ENCODE measurements around the gene KAZALD1. TPM values are rescaled to one million over a fixed set of nuclear protein-coding genes. Genes with fewer than 3 reads are reported as not detected.

The KAZALD1 gene
- total and polyA plus RNA-seq, 3 donors from 2014 or later = 6.4 to 11.0 (median 6.8) TPM

DNA sequence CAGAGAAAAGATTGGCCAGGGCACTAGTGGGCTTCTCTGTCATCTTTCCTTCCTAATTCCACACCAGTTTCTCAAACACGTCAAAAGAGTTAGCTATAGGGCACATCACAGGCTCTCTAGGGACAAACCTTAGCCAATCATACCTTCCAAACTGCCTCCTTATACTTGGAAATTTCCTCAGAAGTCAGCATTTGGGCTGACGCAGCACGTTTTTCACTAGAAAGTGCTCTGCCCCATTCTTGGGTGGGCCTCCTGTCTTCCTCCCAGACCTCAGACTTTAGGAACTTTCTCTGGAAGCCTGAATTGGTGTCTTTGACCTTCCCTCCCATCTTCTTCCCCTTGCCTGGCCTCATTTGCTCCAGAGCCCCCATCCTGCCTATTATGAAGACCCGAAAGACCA, 19.7 kb upstream of the KAZALD1 start:
- Histone ChIP-seq H3K27ac (peak overlapping the region; percentile 88 to 89), H3K4me1 (peaks cover 22% of the 10 kb centered on the region), H3K9me3 (no peaks in the 10 kb centered on the region), H3K27me3 (no peaks in the 10 kb centered on the region), H3K36me3 (ENCODE audit: low read depth, missing control alignments) (no peaks in the 10 kb centered on the region), H3K4me3 (peak overlapping the region in 1 of 2 donors; percentile 60)
- no peak for TF ChIP-seq POLR2A (IDR thresholded peaks at IDR 0.05)
- TF ChIP-seq, protein P1, sequence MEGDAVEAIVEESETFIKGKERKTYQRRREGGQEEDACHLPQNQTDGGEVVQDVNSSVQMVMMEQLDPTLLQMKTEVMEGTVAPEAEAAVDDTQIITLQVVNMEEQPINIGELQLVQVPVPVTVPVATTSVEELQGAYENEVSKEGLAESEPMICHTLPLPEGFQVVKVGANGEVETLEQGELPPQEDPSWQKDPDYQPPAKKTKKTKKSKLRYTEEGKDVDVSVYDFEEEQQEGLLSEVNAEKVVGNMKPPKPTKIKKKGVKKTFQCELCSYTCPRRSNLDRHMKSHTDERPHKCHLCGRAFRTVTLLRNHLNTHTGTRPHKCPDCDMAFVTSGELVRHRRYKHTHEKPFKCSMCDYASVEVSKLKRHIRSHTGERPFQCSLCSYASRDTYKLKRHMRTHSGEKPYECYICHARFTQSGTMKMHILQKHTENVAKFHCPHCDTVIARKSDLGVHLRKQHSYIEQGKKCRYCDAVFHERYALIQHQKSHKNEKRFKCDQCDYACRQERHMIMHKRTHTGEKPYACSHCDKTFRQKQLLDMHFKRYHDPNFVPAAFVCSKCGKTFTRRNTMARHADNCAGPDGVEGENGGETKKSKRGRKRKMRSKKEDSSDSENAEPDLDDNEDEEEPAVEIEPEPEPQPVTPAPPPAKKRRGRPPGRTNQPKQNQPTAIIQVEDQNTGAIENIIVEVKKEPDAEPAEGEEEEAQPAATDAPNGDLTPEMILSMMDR (IDR thresholded peaks at IDR 0.05) = no peak
- intact Hi-C loops (cut with DNase I; ENCODE audit: low total_unique reads) = no loop called here
- no peak for DNase-seq
- WGBS, 2 donors = 52 to 53% methylated on average over 4 of the region's 4 CpGs

DNA sequence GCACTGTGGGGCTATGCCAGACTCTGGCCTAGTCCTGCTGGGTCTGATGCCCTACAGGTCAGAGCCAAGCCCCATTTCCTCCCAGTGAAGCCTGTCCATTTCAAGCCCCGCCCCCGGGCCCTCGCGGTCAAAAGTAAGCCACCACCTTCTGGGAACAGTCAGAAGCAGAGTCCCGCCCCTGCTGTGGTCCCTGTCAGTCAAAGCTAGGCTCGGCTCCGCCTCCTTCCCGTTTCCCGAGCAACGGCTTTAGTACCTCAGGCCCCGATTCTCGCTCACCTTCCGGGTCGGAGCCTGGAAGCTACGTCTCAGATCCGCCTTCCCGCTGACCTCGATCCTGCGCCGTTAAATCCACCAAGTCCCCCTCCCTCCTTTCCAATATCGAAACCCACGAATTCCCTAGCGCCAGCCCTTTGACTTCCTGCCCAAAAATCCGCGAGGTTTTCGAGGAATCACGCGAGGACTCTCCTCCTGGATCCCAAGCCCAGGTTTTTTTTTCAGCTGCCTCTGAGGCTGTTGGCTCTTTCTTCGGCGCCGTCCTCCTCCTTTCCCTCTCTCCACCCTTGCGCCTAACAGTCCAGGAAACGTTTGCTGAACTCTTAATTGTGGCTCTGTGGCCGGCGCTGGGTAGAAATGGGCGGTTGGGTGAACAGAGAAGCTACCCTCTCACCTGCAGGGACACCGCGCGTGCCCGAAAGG, 19.0 kb upstream of the KAZALD1 start:
- intact Hi-C loops (cut with DNase I; ENCODE audit: low total_unique reads) = no loop called here
- TF ChIP-seq, protein P1 (IDR thresholded peaks at IDR 0.05) = no peak
- TF ChIP-seq POLR2A (IDR thresholded peaks at IDR 0.05) = no peak
- H3K9me3 ChIP-seq = no peaks in the 10 kb centered on the region
- 0 to 1% methylated on average over 35 to 40 of the region's 40 CpGs for WGBS, 2 donors
- peak; percentile 99 for DNase-seq
- H3K36me3 ChIP-seq (ENCODE audit: low read depth, missing control alignments) = no peaks in the 10 kb centered on the region
- peak overlapping the region; percentile 41 to 60 for H3K4me3 ChIP-seq
- H3K27me3 ChIP-seq = no peaks in the 10 kb centered on the region
- peaks cover 22% of the 10 kb centered on the region for H3K4me1 ChIP-seq
- peak overlapping the region; percentile 88 to 89 for H3K27ac ChIP-seq

DNA sequence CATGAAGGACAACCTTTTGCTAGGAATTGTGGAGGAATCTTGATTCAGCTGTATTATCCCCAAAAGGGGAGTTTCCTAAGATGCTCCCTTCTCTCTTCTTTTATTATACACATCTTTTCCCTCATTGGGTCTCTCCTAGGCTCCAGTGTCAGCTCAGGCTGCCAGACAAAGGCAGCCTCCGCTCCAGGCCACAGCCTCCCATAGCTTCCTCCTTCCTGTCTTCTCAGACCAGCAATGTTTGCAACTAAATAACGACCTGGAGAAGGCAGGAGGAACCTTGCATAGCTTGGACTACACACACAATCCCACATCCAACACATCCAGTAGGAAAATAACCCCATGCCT, 18.5 kb upstream of the KAZALD1 start:
- H3K4me1 ChIP-seq = peaks cover 22% of the 10 kb centered on the region
- 0 to 3% methylated on average over 2 of the region's 2 CpGs for WGBS, 2 donors
- intact Hi-C loops (cut with DNase I; ENCODE audit: low total_unique reads) = no loop called here

DNA sequence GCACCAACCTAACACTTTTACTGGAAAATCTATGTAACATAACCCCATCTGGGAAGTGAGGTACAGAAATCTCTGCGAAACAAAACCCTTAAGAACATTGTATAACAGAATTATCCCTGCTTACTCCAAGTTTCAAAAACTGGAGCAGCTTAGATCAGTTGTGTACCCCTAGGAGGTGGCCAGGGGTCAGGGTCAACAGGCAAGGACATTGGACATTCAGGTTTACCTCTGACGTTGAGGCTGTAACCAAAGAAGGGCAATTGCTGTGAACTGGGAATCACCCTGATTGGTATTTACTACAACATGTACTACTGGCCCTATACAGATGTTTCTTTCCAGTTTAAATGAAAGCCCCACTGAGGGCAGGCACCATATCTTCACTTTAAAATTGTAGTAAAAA, 17.7 kb upstream of the KAZALD1 start:
- 81 to 83% methylated on average over 2 of the region's 2 CpGs for WGBS, 2 donors
- no peak for DNase-seq
- Histone ChIP-seq H3K36me3 (ENCODE audit: low read depth, missing control alignments) (no peaks in the 10 kb centered on the region), H3K27ac (peak overlapping the region in 1 of 2 donors; percentile 88), H3K4me3 (no peak overlapping the region), H3K4me1 (peaks cover 22% of the 10 kb centered on the region), H3K9me3 (no peaks in the 10 kb centered on the region), H3K27me3 (no peaks in the 10 kb centered on the region)
- intact Hi-C loops (cut with DNase I; ENCODE audit: low total_unique reads) = no loop called here
- no peak for TF ChIP-seq POLR2A (IDR thresholded peaks at IDR 0.05)
- TF ChIP-seq, protein P1 (IDR thresholded peaks at IDR 0.05) = no peak

More for the DNA sequence above, 18.5 kb upstream of the KAZALD1 start:
- peak; percentile 29 for DNase-seq
- H3K4me3 ChIP-seq = peak overlapping the region; percentile 41 to 60
- no peaks in the 10 kb centered on the region for H3K9me3 ChIP-seq
- TF ChIP-seq POLR2A (IDR thresholded peaks at IDR 0.05) = no peak
- TF ChIP-seq, protein P1 (IDR thresholded peaks at IDR 0.05) = no peak
- no peaks in the 10 kb centered on the region for H3K27me3 ChIP-seq
- H3K27ac ChIP-seq = peak overlapping the region; percentile 88 to 89
- H3K36me3 ChIP-seq (ENCODE audit: low read depth, missing control alignments) = no peaks in the 10 kb centered on the region
